ENCODE data around the gene ZNF140.

Gene ZNF140

GRCh38 chr12:133129368-133130037 lies 48.8 kb downstream of the ZNF140 start:
- peaks cover 53% of the 10 kb centered on the region for H3K36me3 ChIP-seq (ENCODE audit: low read length)
- peak overlapping the region; percentile 74 for H3K4me3 ChIP-seq (ENCODE audit: insufficient read depth, low read length, poor library complexity, severe bottlenecking)
- no peaks in the 10 kb centered on the region for H3K27me3 ChIP-seq (ENCODE audit: low read length)
- peaks cover 41% of the 10 kb centered on the region for H3K9me3 ChIP-seq (ENCODE audit: insufficient read depth, low read length)
- peak overlapping the region; percentile 93 for H2AFZ ChIP-seq (ENCODE audit: low read depth, low read length, severe bottlenecking)
- peak overlapping the region; percentile 83 for H3K4me2 ChIP-seq (ENCODE audit: low read depth, low read length, poor library complexity, severe bottlenecking)
- peak overlapping the region; percentile 73 for H3K9ac ChIP-seq (ENCODE audit: low read length)
- H3K79me2 ChIP-seq (ENCODE audit: insufficient read depth, low read length): peaks cover 21% of the 10 kb centered on the region
- no peaks in the 10 kb centered on the region for H3K9me2 ChIP-seq (replicated peaks; ENCODE audit: insufficient read depth, low read length)
- H3F3A ChIP-seq (ENCODE audit: insufficient read depth): peaks cover 14% of the 10 kb centered on the region
- TF ChIP-seq EZH2phosphoT487 (conservative IDR thresholded peaks at IDR 0.05; ENCODE audit: low read length) (no peak), CTCF (IDR thresholded peaks at IDR 0.05; ENCODE audit: insufficient read depth, low read length, poor library complexity, severe bottlenecking) (no peak)
- no peaks in the 10 kb centered on the region for H4K20me1 ChIP-seq (ENCODE audit: low read depth, low read length)
- peak overlapping the region; percentile 79 for H3K27ac ChIP-seq (ENCODE audit: low read depth, low read length)

GRCh38 chr12:133130038-133130807 lies 49.5 kb downstream of the ZNF140 start, which contains the start of the genes ZNF10 and ZNF891:
Gene ZNF10, plus strand, starts transcription at chr12:133130627. Its CDS starts 13,866 bp downstream, at chr12:133144493.
Gene ZNF891, minus strand, starts transcription at chr12:133130274. Its CDS starts 8,356 bp downstream, at chr12:133121918.
- H3K9ac ChIP-seq (ENCODE audit: low read length): peak within 1 kb of the TSS; percentile 73
- H3F3A ChIP-seq (ENCODE audit: insufficient read depth): peaks cover 14% of the 10 kb centered on the region
- no peaks in the 10 kb centered on the region for H3K27me3 ChIP-seq (ENCODE audit: low read length)
- TF ChIP-seq CTCF (IDR thresholded peaks at IDR 0.05; ENCODE audit: insufficient read depth, low read length, poor library complexity, severe bottlenecking): no peak
- no peak for TF ChIP-seq EZH2phosphoT487 (conservative IDR thresholded peaks at IDR 0.05; ENCODE audit: low read length)
- H3K36me3 ChIP-seq (ENCODE audit: low read length): peaks cover 60% of the 10 kb centered on the region
- H3K9me3 ChIP-seq (ENCODE audit: insufficient read depth, low read length): peaks cover 35% of the 10 kb centered on the region
- H3K27ac ChIP-seq (ENCODE audit: low read depth, low read length): peak within 1 kb of the TSS; percentile 79
- H3K79me2 ChIP-seq (ENCODE audit: insufficient read depth, low read length): peaks cover 21% of the 10 kb centered on the region
- no peaks in the 10 kb centered on the region for H3K9me2 ChIP-seq (replicated peaks; ENCODE audit: insufficient read depth, low read length)
- peak within 1 kb of the TSS; percentile 74 for H3K4me3 ChIP-seq (ENCODE audit: insufficient read depth, low read length, poor library complexity, severe bottlenecking)
- no peaks in the 10 kb centered on the region for H4K20me1 ChIP-seq (ENCODE audit: low read depth, low read length)
- peak within 1 kb of the TSS; percentile 85 for H3K4me2 ChIP-seq (ENCODE audit: low read depth, low read length, poor library complexity, severe bottlenecking)
- H2AFZ ChIP-seq (ENCODE audit: low read depth, low read length, severe bottlenecking): peak within 1 kb of the TSS; percentile 93

DNA sequence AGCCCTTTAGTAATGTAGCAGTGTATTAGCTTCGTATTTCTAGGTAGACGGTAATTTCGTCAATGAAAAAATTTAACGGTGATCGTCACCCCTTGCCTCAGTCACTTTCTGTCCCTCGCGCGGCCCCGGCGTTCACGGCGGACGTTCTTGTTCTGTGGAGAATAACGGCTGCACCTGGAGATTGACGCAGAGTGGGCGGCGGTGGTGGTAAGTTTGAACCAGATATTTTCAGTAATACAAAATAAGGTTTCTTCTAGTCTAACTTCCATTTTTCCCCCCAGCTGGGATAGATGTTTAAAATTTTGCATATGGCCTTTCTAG lies 50.0 kb downstream of the ZNF140 start:
- Histone ChIP-seq H3K36me3 (ENCODE audit: low read length) (peaks cover 58% of the 10 kb centered on the region), H2AFZ (ENCODE audit: low read depth, low read length, severe bottlenecking) (peak overlapping the region; percentile 91), H3K9me2 (replicated peaks; ENCODE audit: insufficient read depth, low read length) (no peaks in the 10 kb centered on the region), H3K27ac (ENCODE audit: low read depth, low read length) (peak overlapping the region; percentile 79), H4K20me1 (ENCODE audit: low read depth, low read length) (no peaks in the 10 kb centered on the region), H3K4me3 (ENCODE audit: insufficient read depth, low read length, poor library complexity, severe bottlenecking) (peak overlapping the region; percentile 74), H3K9ac (ENCODE audit: low read length) (peak overlapping the region; percentile 73), H3F3A (ENCODE audit: insufficient read depth) (peaks cover 14% of the 10 kb centered on the region), H3K79me2 (ENCODE audit: insufficient read depth, low read length) (peaks cover 16% of the 10 kb centered on the region), H3K27me3 (ENCODE audit: low read length) (no peaks in the 10 kb centered on the region), H3K4me2 (ENCODE audit: low read depth, low read length, poor library complexity, severe bottlenecking) (peak overlapping the region; percentile 85), H3K9me3 (ENCODE audit: insufficient read depth, low read length) (peaks cover 30% of the 10 kb centered on the region)
- TF ChIP-seq EZH2phosphoT487 (conservative IDR thresholded peaks at IDR 0.05; ENCODE audit: low read length) (no peak), CTCF (IDR thresholded peaks at IDR 0.05; ENCODE audit: insufficient read depth, low read length, poor library complexity, severe bottlenecking) (no peak)
